ENCODE results near the gene CUX1.
"Not testable (repeated sequence)": the region's sequence is repeated elsewhere in the genome, so short reads cannot be mapped to it uniquely, and the experiment has no call there.

Gene CUX1

GRCh38 chr7:101919363-101920115 lies 102.1 kb downstream of the CUX1 start:
- no peak for DNase-seq

- DNase-seq, result no peak
Observed at GRCh38 chr7:101921061-101921460, 103.6 kb downstream of the CUX1 start.

GRCh38 chr7:101921546-101922489 lies 104.4 kb downstream of the CUX1 start:
- not testable (repeated sequence) for DNase-seq

- no peak for DNase-seq
Observed at GRCh38 chr7:101922631-101923601, 105.5 kb downstream of the CUX1 start.

- DNase-seq, result no peak
Observed at GRCh38 chr7:101923602-101923985, 106.2 kb downstream of the CUX1 start.

GRCh38 chr7:101924171-101924570 lies 106.7 kb downstream of the CUX1 start:
- no peak for DNase-seq

- DNase-seq, result no peak
Observed at GRCh38 chr7:101926265-101926664, 108.8 kb downstream of the CUX1 start.

GRCh38 chr7:101927389-101927788 lies 110.0 kb downstream of the CUX1 start:
- no peak for DNase-seq

- no peak for DNase-seq
Observed at GRCh38 chr7:101927802-101928201, 110.4 kb downstream of the CUX1 start.

- no peak for DNase-seq
Observed at GRCh38 chr7:101929256-101929655, 111.8 kb downstream of the CUX1 start.

GRCh38 chr7:101929911-101930310 lies 112.5 kb downstream of the CUX1 start:
- not testable (repeated sequence) for DNase-seq

- no peak for DNase-seq
Observed at GRCh38 chr7:101932083-101932482, 114.7 kb downstream of the CUX1 start.

GRCh38 chr7:101933028-101933427 lies 115.6 kb downstream of the CUX1 start:
- DNase-seq, result no peak

- peak; percentile 60 for DNase-seq
Observed at GRCh38 chr7:101933688-101934121, 116.3 kb downstream of the CUX1 start.

GRCh38 chr7:101934618-101935017 lies 117.2 kb downstream of the CUX1 start:
- no peak for DNase-seq

- no peak for DNase-seq
Observed at GRCh38 chr7:101935521-101936141, 118.2 kb downstream of the CUX1 start.

GRCh38 chr7:101936223-101936610 lies 118.8 kb downstream of the CUX1 start:
- DNase-seq, result no peak

- DNase-seq, result no peak
Observed at GRCh38 chr7:101936611-101937231, 119.3 kb downstream of the CUX1 start.

- DNase-seq, result no peak
Observed at GRCh38 chr7:101937717-101938514, 120.5 kb downstream of the CUX1 start.

GRCh38 chr7:101939136-101939695 lies 121.8 kb downstream of the CUX1 start:
- DNase-seq, result no peak

- no peak for DNase-seq
Observed at GRCh38 chr7:101940151-101940550, 122.7 kb downstream of the CUX1 start.
